Esophagus mucosa (tissue), 1 donor: Measurements from ENCODE around the gene SACM1L. TPM values are rescaled to one million over a fixed set of nuclear protein-coding genes. Genes with fewer than 3 reads are reported as not detected.

ENCODE experiments used
- ATAC-seq: fragments of 200-7000 bp; cut with Tn5 transposase; one replicate; pipeline ENCODE4 v1.9.1; 2020
- total RNA-seq: library from RNA; stranded (reverse); gene quantifications from one replicate; pipeline ENCODE4 v1.2.4, GENCODE V29; 2023
- donor health status: DM: yes; HTN: yes; CAD: no.

The SACM1L gene
- total RNA-seq, 1 donor from 2014 or later = 22.8 TPM

- no peak for ATAC-seq
These were observed 82.6 kb downstream of the SACM1L start for GRCh38 chr3:45771831-45772230.

GRCh38 chr3:45772341-45773035 is 83.3 kb downstream of the SACM1L start:
- ATAC-seq = no peak

DNA sequence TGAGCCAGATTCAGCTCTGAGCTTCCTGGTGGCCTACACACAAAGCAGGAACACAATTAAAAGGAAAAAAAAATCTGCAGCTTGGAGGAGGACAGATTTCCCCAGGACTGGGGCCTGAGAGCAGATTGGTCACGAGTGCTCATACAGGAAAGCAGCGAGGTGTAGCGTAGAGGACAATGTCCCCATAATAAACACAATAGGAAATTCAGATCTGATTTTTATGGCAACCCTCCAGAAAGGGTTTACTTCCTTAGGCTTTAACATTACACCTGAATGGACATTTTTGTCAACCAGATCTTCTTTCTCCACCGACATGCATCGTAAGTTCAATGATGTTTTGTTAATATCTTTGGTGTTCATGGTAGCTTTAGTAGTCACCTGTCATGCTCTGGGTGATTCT is 83.9 kb downstream of the SACM1L start:
- no peak for ATAC-seq

DNA sequence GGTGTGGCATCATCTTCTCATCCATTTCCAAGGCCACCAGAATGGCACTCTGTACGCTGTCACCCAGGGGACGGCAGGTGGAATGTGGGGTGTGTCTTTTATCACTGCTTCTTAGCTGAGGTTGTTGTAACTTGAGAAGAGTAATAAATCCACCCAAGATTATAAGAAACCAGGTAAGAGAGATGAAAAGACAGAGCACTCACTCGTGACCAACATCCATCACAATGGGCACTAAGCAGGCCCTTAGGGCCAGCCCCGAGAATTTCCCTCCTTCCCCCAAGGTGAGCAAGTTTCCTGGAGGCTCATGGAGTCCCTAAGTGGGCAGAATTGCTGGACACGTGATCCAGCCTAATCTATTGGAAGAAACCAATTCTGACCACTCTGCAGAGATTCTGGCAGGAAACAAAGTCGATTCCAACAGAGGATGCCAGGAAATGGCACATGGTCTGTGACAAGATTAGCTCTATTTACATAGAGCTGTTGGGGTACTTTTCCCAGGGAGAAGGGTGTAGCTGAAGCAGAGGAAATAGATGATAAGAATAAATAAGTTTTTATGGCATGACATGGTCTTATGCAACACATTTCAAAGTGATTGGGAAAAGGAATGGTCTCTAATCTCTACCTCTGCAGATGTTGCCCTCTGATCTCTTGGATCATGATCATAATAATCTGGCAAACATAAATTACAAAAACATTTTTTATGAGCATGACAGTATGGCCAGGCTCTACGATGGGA is 84.7 kb downstream of the SACM1L start:
- no peak for ATAC-seq

GRCh38 chr3:45774581-45775521 is 85.7 kb downstream of the SACM1L start:
- no peak for ATAC-seq

GRCh38 chr3:45775571-45776300 is 86.5 kb downstream of the SACM1L start:
- ATAC-seq = no peak

GRCh38 chr3:45776301-45776595 is 87.1 kb downstream of the SACM1L start:
- ATAC-seq = no peak

DNA sequence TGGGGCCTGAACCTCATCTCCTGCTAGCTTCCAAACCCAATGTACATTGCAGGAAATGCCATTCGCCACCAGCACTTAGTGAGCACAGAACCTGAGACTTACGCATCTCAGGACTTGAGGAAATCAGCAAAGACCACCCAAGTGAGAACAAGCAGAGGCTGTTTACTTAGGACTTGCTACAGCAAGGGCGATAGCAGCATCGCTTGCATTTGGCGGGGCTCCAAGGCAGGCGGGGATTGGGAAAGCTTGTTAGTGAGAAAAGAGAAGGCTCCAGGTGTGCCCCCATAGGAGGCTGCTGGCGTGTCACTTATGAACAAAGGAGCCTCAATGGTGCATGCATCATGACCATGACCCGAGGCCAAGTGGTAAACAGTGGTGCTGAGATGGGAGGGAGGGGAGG is 87.4 kb downstream of the SACM1L start:
- no peak for ATAC-seq

DNA sequence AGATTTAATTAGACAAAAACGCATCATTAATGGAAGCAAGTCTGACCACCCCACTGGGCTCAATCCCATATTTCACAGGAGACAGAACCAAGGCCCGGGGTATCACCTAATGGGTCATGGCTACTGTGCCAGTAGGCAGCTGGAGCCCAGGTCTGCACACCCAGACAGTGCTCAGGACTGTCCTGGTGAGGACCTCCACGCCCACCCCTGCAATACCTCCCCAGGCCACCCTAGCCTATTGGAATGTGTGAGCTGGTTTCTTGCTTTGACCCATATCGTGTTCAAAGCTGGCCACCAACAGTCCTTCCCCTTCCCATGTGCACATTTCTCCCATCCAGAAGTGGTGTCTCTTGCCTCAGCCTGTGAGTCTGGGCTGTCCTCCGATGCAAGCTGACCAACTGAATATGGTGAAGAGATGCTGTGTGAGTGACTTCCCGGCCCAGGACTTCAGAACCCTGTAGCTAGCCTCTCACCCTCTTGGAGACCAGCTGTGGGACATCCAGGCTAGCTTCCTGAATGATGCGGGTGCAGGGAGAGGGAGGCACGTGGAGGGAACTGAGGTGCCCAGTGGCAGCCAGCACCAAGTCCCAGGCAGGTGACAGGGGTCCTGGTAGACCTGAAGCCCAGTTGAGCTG is 88.0 kb downstream of the SACM1L start:
- ATAC-seq = no peak

GRCh38 chr3:45777746-45778386 is 88.7 kb downstream of the SACM1L start:
- no peak for ATAC-seq

DNA sequence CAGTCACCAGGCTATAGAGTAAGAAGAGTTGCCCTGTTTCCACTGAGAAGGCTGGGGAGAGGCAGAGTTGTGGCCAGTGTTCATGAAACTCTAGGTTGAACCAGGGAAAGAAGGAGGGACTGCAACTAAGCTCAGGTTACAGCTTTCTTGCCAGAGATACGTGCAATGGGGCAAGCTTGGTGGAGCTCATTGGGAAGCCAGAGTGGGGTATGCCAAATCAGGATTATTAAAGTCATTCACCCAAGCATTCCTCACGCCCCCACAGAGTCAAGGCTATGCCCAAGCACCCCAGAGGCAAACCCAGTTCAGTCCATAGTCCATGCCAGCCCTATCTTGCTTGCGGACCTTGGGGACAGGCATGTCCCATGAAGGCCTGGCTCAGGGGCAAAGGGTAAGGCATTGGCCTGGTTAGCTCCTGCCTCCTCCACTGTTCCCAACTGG is 89.6 kb downstream of the SACM1L start:
- ATAC-seq = no peak

DNA sequence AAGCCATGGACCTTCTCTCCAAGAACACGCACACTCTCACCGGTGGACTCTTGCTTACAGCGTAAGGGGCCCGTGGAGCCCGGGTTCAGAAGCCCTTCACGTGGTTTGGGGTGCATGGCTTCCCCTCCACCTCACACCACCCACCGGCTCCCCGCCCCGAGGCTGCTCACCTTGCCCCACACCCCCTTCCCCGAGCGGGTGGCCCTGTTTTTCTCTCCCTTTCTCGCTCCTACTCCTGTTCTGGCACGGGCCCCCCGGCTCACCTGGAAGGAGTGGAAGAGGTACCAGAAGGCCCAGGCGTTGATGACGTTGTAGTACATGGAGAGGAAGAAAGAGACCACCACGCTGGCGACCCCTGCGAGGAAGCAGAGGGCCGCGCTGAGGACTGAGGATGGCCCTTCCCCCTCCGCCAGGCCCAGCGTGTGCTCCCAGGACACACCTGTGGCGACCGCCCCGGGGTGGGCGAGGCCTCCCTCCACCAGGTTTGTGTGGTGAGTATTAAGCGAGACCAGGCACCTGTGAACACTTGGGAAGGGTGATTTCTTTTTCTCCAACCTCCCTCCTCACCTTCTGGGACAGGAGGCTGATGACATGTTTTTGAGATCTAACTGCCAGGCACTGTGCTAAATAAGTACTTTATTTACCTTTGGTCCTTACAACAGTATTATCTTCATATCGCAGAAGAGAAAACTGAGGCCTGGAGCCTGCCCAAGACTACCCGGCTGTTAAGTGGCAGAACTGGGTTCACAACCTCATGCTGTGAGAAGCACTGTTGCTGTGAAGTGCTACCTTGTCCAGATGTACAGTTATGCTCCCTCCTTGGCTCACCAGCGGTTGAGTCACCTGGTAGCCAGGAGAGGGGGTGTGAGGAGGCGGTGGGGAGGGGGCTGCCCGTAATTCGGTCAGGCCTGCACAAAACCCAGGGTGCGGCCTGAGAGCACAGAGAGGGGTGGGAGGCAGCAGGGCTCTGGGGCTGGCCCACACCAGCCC is 90.8 kb downstream of the SACM1L start:
- ATAC-seq = no peak

DNA sequence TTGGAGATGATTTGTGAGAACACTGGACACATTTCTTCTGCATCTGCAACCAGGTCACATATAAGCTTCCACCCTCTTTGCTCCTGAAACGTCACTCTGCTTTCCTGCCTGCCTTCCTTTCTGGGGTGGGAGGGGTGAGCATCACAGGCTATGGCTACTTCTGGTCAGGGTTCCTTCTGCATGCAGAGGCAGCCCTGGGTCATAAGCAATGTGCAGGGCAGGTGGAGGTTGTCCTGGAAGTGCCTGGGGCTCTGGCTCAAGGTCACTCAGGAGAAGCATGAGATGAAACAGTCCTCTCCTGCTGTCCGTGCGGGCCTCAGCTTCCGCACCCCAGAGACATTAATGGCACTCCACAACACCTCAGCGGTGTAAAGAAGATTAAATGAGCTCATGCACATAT is 92.1 kb downstream of the SACM1L start:
- ATAC-seq = no peak

GRCh38 chr3:45781841-45782240 is 92.6 kb downstream of the SACM1L start:
- no peak for ATAC-seq

- ATAC-seq = no peak
These were observed 93.2 kb downstream of the SACM1L start for GRCh38 chr3:45782381-45782780.

DNA sequence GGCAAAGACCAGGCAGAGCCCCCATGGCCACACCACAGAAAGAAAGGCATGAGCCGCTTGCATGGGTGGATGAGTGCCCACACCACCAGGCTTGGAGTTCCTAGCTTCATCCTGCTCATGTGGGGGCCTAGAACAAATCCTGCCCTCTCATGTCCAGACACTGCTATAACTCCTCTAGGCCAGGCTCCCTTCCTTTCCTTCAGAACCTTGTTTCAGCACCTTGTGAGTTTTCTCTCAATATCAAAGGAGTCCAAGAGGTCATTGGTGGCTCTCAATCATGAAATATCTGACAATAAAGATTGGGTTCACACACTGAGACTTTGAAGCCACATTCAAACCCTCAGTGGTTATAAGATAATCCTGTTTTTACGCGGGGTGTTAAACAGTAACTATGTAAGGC is 94.5 kb downstream of the SACM1L start:
- no peak for ATAC-seq

GRCh38 chr3:45785605-45786150 is 96.5 kb downstream of the SACM1L start:
- ATAC-seq = no peak

- ATAC-seq = no peak
These were observed 97.8 kb downstream of the SACM1L start for GRCh38 chr3:45786801-45787495.

- no peak for ATAC-seq
These were observed 98.4 kb downstream of the SACM1L start for GRCh38 chr3:45787551-45787950.
